Caco-2 (cell line): ENCODE results near the gene MAN1A1. TPM values are rescaled to one million over a fixed set of nuclear protein-coding genes. Genes with fewer than 3 reads are reported as not detected.

Experiments
- BruUV-seq: library from RNA; stranded (reverse); fragments of 400-500 nt; replicated peaks from 2 replicates; lab custom pipeline; 2021; lab: Mats Ljungman, UMichigan
- CTCF ChIA-PET: fragments of 300-600 bp; sonication (Branson Sonifier 250); formaldehyde crosslinking; loops from one replicate; lab custom pipeline; 2022; ENCODE audit warnings: antibody characterized with exemption; lab: Charles Lee
- POLR2A ChIA-PET: fragments of 300-600 bp; sonication (Branson Sonifier 250); formaldehyde crosslinking; loops from one replicate; lab custom pipeline; 2022; ENCODE audit warnings: antibody characterized with exemption; lab: Charles Lee
- DNase-seq, 2 experiments: peaks; one replicate each; pipeline versions ENCODE4 v3.0.0 to v3.0.0-alpha.2; 2020 to 2022
- H3K27me3 ChIP-seq: replicated peaks from 2 replicates; pipeline ENCODE4 v1.6.0; 2011; ENCODE audit warnings: low read length; ENCODE audit not compliant: control insufficient read depth, insufficient read depth
- H3K36me3 ChIP-seq: 2 replicates; pipeline ENCODE4 v1.5.1; 2011; ENCODE audit warnings: low read length; ENCODE audit not compliant: control insufficient read depth, insufficient read depth
- H3K4me1 ChIP-seq: fragments of 250-450 bp; sonication (Bioruptor Pico); 2 replicates; pipeline ENCODE4 v1.5.1; 2020; ENCODE audit warnings: mild to moderate bottlenecking
- H3K4me3 ChIP-seq: 2 replicates; pipeline ENCODE4 v1.5.1; 2011; ENCODE audit warnings: low read depth, mild to moderate bottlenecking, control low read depth, low read length
- H3K9me3 ChIP-seq: fragments of 250-450 bp; sonication (Bioruptor Pico); 2 replicates; pipeline ENCODE4 v1.5.1; 2020; ENCODE audit warnings: mild to moderate bottlenecking, moderate library complexity
- H3K27ac Mint-ChIP-seq: one replicate; pipeline ENCODE4 v1.8.0; 2022; ENCODE audit warnings: mixed read lengths; ENCODE audit not compliant: unreplicated experiment
- H3K27me3 Mint-ChIP-seq: one replicate; pipeline ENCODE4 v1.8.0; 2022; ENCODE audit warnings: mixed read lengths; ENCODE audit not compliant: insufficient read depth, unreplicated experiment
- H3K36me3 Mint-ChIP-seq: one replicate; pipeline ENCODE4 v1.8.0; 2022; ENCODE audit warnings: mild to moderate bottlenecking, mixed read lengths; ENCODE audit not compliant: insufficient read depth, unreplicated experiment
- H3K4me1 Mint-ChIP-seq: one replicate; pipeline ENCODE4 v1.8.0; 2022; ENCODE audit warnings: low read depth, mixed read lengths; ENCODE audit not compliant: unreplicated experiment
- H3K4me3 Mint-ChIP-seq: one replicate; pipeline ENCODE4 v1.8.0; 2022; ENCODE audit warnings: mild to moderate bottlenecking, moderate library complexity, mixed read lengths; ENCODE audit not compliant: unreplicated experiment
- H3K9me3 Mint-ChIP-seq: one replicate; pipeline ENCODE4 v1.8.0; 2022; ENCODE audit warnings: mixed read lengths; ENCODE audit not compliant: unreplicated experiment
- intact Hi-C: fragments of 100-400 bp; cut with micrococcal nuclease; formaldehyde crosslinking; loops from one replicate; pipeline ENCODE4 v1.10.0; 2022; ENCODE audit not compliant: unreplicated experiment
- total RNA-seq: library from RNA; stranded (reverse); gene quantifications from 2 replicates; pipeline ENCODE4 v1.2.3, GENCODE V29; 2022
- TF ChIP-seq, protein P1 (sequence below), 2 experiments: fragments of 200-600 bp in 1 of 2; IDR thresholded peaks; 1 replicate in 1 of 2; 2 replicates in 1 of 2; pipeline versions ENCODE4 v1.5.1 to v1.8.0; 2011 to 2022; ENCODE audit warnings: antibody characterized with exemption in 1 of 2, control low read depth in 1 of 2, inconsistent platforms in 1 of 2, low read depth in 1 of 2, low read length in 1 of 2, mild to moderate bottlenecking in 1 of 2, moderate library complexity in 1 of 2; ENCODE audit not compliant: insufficient read depth in 1 of 2, severe bottlenecking in 1 of 2, unreplicated experiment in 1 of 2

The MAN1A1 gene
- total RNA-seq, 1 experiment from 2014 or later: 28.7 TPM

DNA sequence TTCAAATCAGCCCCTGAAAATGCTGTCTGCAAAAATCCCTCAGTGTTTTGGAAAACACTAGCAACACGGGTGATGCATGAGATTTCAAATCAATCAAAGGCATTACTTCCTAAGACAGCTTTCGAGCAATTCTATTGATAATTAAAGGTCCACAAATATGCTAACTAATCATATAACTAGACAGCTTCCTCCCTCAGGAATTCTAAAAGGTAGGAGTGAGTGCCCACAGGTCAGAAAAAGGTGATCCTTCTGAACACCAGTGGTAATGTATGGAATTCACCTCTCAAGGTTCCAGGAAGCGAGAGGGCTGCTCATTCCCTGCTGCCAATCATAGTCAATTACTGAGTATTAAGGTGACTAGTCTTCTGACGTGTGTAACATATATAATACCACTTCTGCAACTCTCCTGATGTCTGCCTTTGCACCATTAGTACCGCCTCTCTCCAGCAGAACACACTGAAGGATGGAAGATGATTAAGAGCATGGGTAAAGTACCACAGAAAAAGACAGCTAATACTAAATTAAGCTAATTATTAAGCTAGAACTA lies 16.4 kb downstream of the MAN1A1 start:
- H3K4me1 ChIP-seq: 0 out of 2 replicates have a peak, but pooled peaks cover 4% of the 10 kb centered on the region
- no peaks in the 10 kb centered on the region for H3K4me1 Mint-ChIP-seq
- H3K9me3 ChIP-seq: no peaks in the 10 kb centered on the region
- no peak overlapping the region for H3K4me3 Mint-ChIP-seq
- peaks cover 7% of the 10 kb centered on the region for H3K36me3 Mint-ChIP-seq
- no peak overlapping the region for H3K4me3 ChIP-seq
- H3K27me3 ChIP-seq: no peaks in the 10 kb centered on the region
- intact Hi-C loops: loop anchor here (1.0 kb wide), 1 partner anchor 14 kb away; no protein-coding TSS in a partner anchor
- no peaks in the 10 kb centered on the region for H3K36me3 ChIP-seq
- no peak for DNase-seq
- TF ChIP-seq, protein P1, sequence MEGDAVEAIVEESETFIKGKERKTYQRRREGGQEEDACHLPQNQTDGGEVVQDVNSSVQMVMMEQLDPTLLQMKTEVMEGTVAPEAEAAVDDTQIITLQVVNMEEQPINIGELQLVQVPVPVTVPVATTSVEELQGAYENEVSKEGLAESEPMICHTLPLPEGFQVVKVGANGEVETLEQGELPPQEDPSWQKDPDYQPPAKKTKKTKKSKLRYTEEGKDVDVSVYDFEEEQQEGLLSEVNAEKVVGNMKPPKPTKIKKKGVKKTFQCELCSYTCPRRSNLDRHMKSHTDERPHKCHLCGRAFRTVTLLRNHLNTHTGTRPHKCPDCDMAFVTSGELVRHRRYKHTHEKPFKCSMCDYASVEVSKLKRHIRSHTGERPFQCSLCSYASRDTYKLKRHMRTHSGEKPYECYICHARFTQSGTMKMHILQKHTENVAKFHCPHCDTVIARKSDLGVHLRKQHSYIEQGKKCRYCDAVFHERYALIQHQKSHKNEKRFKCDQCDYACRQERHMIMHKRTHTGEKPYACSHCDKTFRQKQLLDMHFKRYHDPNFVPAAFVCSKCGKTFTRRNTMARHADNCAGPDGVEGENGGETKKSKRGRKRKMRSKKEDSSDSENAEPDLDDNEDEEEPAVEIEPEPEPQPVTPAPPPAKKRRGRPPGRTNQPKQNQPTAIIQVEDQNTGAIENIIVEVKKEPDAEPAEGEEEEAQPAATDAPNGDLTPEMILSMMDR (IDR thresholded peaks at IDR 0.05; ENCODE audit: insufficient read depth in 1 of 2, low read depth in 1 of 2, low read length in 1 of 2, severe bottlenecking in 1 of 2, unreplicated experiment in 1 of 2): no peak
- ChIA-PET POLR2A (no interaction called here), CTCF (interaction anchor here (1.0 kb wide), 1 partner anchor 18 kb away, joined by 3 read pairs; no protein-coding TSS in a partner anchor)
- no peaks in the 10 kb centered on the region for H3K9me3 Mint-ChIP-seq
- H3K27ac Mint-ChIP-seq: no peak overlapping the region
- H3K27me3 Mint-ChIP-seq: no peaks in the 10 kb centered on the region
- BruUV-seq: no TSS peak

DNA sequence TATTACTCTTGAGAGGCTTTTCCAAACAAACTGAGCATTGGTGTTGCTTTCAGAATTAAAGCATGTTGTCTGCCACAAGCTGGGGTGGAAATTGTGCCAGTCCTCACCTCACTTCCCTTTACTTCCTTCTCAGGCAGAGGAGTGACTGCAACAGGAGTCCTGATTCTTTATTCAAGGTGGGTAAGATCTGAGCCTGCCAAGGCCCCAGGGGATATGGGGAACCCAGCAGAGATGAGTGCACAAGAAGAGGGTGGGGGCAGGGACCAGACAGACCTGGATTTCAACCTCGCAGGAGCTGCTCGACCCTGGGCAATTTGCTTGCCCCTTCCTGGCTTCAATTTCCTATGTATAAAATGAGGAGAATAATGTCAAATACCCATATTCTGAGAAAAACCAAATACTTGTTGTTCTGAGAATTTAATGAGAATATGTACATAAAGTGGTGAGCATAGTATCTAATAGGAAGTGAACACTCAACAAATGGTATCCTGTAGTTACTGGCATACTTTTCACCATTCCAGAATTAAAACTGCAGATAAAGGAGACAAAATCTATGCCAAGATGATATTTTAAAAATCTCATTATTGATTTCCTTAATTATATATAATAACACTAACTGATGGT lies 17.8 kb downstream of the MAN1A1 start:
- H3K4me3 ChIP-seq: no peak overlapping the region
- H3K27me3 Mint-ChIP-seq: no peaks in the 10 kb centered on the region
- intact Hi-C loops: no loop called here
- no TSS peak for BruUV-seq
- no peaks in the 10 kb centered on the region; the same call in 1 of the 2 replicates for H3K36me3 ChIP-seq
- no peaks in the 10 kb centered on the region for H3K4me1 Mint-ChIP-seq
- H3K36me3 Mint-ChIP-seq: peaks cover 4% of the 10 kb centered on the region
- H3K27me3 ChIP-seq: no peaks in the 10 kb centered on the region
- H3K9me3 Mint-ChIP-seq: no peaks in the 10 kb centered on the region
- TF ChIP-seq, protein P1 (IDR thresholded peaks at IDR 0.05; ENCODE audit: insufficient read depth in 1 of 2, low read depth in 1 of 2, low read length in 1 of 2, severe bottlenecking in 1 of 2, unreplicated experiment in 1 of 2): no peak
- no peak overlapping the region for H3K4me3 Mint-ChIP-seq
- ChIA-PET CTCF (no interaction called here), POLR2A (no interaction called here)
- H3K27ac Mint-ChIP-seq: no peak overlapping the region
- no peaks in the 10 kb centered on the region for H3K9me3 ChIP-seq
- 0 out of 2 replicates have a peak, but pooled peaks cover 4% of the 10 kb centered on the region for H3K4me1 ChIP-seq
- DNase-seq: no peak

DNA sequence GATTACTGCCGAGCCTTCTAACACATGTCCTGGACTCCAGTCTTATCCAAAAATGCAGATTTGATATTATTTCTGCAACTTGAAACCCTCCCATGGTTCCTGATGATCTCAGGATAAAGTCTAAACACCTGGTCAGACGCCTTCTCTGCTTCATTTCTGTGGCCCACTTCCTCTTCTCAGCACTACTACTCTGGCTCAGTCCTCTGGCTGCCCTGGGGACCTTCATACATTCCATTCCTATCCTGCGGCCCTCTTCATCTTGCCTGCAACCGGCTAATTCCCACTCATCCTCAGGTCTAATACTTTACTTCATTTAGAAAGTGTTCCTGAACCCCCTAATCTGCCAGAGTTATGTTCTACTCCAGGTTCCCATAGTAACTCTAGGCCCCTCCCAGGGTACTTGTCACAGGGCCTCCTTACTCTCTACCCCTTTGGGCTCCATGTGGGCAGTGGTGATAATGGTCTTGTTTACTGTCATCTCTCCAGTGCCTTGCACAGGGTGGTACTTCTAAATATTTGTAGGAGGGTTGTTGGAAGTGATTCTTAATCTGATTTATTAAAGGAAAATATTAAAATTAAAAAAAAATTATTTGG lies 18.9 kb downstream of the MAN1A1 start:
- H3K36me3 Mint-ChIP-seq: peaks cover 10% of the 10 kb centered on the region
- CTCF ChIA-PET: no interaction called here
- H3K9me3 Mint-ChIP-seq: no peaks in the 10 kb centered on the region
- no peaks in the 10 kb centered on the region for H3K9me3 ChIP-seq
- no peak overlapping the region for H3K27ac Mint-ChIP-seq
- H3K36me3 ChIP-seq: no peaks in the 10 kb centered on the region; the same call in 1 of the 2 replicates
- POLR2A ChIA-PET: no interaction called here
- BruUV-seq: no TSS peak
- 0 out of 2 replicates have a peak, but pooled peaks cover 4% of the 10 kb centered on the region for H3K4me1 ChIP-seq
- no peak overlapping the region for H3K4me3 Mint-ChIP-seq
- DNase-seq: no peak
- peaks cover 8% of the 10 kb centered on the region for H3K4me1 Mint-ChIP-seq
- TF ChIP-seq, protein P1 (IDR thresholded peaks at IDR 0.05; ENCODE audit: insufficient read depth in 1 of 2, low read depth in 1 of 2, low read length in 1 of 2, severe bottlenecking in 1 of 2, unreplicated experiment in 1 of 2): no peak
- H3K27me3 ChIP-seq: no peaks in the 10 kb centered on the region
- H3K27me3 Mint-ChIP-seq: no peaks in the 10 kb centered on the region
- intact Hi-C loops: no loop called here
- no peak overlapping the region for H3K4me3 ChIP-seq
